ENCODE data around the gene BCL2L13.
A peak's percentile ranks its signal among the peaks of the same experiment; 100 is the strongest.

Gene BCL2L13

DNA sequence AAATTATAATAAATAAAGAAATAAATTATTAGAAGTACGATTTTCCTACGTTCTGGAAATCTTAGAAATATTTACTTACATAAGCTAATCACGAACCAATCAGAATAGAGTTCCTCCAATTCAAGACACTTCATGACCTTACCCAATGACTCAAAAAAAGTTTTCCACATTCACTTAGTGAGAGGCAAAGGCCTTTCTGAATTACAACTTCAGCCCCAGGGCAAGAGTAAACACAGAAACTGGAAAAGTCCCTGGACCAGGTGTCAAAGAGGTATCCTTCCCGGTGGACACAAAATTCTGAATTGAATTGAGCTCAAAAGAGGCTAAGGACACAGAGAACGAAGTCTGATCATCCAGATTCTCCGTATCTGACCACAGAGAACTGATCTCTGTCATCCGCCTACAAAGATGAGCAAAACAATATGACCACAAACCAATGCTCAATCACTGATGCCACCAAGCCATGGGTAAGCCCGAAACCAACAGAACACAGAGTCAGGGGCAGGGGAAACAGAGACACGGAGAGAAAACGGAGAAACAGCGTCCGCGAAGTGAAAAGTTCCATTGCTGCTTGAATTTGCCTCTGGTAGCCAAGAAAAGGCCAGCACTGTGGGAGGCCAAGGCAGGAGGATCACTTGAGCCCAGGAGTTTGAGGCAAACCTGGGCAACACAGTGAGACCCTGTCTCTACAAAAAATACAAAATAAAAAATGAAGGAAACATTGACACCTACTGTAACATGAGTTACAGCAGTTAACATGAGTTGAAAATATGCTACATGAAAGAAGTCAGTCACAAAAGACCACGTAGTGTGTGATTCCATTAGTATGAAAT, 128.9 kb downstream of the BCL2L13 start:
- no peak for DNase-seq

DNA sequence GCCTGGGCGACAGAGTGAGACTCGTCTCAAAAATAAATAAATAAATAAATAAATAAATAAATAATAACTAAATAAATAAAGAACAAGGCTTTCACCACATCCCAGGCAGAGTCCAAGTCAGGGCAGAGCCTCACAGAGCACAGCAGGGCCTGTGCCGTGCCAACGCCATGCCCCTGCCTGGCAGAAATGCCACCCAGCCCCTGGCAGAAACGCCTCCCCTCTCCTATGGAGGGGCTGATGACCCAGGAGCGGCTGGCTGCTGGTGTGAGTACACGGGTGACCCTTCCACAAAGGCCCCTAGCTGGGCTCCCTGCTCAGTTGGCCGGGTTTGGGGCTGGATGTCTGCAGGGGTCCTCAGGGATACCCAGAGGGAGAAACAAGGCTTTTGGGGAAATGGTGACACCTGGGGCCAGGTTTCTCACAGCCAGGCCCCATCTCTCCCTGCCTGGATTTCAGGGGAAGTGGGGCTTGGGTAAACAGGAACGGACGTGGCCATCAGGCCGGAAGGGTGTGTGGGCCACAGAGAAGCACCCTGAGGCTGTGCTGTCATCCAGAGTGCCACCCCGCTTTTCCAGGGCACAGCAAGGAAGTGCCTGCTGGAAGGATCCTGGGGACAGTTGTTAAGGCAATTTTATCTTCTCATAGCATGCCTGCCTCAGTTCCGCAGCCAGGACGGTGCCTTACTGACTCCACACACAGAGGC, 130.6 kb downstream of the BCL2L13 start:
- no peak for DNase-seq

DNA sequence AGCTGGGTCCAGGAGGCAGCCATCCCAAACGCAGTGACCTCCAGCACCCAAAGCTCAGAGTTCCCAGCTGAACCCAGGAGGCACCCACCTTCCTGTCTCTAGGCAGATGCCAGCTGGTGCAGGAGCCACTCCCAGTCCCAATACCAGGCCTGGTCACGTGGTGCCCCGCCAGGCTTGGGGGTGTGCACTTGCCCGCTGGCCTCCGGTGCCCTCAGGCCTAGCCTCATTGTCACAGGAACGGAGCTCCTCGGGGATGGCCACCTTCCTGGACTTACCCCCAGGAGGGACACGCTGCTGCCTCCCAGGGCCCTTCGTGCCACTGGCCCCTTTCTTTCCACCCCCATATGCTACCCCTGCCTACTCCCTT, 131.1 kb downstream of the BCL2L13 start:
- no peak for DNase-seq

DNA sequence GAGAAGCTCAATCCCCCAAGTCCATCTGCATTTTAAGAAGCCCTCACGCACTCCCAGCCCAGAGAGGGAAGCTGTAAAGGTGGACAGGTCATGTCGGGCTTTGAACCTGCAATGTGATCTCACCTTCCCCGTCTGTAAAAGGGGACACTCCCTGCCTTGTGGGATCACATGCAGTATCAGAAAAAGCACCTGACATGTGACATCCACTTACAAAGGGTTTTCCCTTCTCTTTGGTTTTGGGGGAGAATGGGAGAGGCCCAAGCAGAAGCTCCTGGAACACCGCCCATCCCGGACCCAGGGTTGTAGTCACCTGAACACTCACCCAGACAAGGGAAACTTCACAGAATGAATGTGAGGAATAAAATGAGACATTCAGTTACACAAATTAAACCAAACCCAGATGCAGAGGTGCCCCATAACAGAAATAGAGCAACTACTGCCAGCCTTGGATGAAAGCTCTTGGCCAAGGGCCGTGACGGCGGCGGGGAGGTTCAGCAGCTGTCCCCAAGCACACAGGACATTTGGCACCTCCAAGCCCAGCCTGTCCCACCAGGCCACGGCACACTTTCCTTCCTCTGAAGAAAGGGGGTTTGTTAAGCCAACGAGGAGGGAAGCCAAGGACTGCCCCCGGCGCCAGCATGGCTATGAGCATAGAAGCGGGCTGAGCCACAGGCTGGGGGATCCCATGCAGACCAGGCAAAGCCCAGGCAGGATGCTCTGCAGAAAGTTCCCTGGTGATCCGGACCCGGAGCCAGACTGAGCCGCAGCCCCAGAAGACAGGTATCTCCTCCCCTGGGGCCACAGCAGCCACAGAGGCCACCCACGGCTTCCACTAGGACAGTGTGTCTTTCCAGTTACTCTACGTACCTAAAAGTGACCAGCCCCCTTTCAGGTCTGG, 131.9 kb downstream of the BCL2L13 start:
- DNase-seq = no peak

DNA sequence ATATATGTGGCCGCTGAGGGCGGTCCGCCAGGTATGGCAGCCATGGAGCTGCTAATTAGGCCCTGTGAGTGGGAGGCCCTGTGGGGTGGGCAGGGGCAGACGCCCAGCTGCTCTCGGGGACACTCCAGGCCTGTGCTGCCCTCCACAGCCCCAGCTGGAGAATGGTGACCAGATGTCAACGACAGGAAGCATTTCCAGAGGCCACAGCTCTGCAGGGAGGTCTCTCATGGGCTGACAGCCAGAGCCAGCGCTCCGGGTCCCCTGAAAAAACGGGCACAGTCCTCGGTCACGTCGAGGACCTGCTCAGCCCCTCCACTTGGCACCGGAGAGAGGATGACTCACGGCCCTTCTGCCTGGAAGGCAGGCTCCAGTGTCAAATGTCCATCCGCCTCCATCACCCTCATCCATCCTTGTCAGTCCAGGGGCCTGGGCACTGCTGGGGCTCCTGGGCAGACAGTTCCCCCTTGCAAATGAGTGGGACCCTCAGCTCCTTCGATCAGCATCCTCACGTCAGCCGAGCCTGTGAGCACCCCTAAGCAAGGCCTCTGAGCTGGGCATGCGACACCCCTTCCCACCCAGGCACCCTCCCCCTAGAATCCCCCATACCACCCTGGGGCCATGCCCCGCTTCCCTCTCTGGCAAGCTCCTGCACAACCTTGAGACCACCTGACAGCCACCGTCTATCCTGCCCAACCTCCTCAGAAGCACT, 133.8 kb downstream of the BCL2L13 start:
- DNase-seq = no peak

DNA sequence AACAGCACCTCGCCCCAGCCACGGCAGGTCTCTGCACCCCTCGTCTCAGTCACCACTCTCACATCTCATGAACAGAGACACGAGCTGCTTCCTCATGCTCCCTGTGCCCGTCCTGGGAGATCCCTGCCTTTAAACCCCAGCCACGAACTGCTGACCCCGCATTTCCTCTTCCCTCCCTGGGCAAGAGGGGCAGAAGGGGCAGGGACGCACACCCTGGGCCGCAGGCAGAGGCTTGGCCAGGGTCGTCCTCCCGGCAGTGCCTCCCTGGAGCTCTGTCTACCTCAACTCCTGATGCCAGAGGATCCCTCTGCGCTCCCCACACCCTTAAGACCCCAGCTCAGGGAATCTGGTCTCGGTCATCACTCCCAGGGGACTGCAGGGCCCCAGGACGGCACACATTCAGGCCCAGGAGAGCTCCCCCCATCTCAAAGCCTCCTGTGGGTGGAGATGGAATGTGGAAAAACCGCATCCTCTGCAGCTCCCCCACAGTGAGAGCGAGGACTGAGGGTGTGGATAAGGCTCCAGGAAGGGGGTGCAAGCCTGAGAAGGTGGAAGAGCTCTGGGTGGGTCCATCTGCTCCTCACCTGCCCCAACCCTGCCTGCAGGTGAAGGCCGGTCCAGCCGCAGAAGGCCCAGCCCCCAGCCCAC, 134.5 kb downstream of the BCL2L13 start:
- DNase-seq = no peak

DNA sequence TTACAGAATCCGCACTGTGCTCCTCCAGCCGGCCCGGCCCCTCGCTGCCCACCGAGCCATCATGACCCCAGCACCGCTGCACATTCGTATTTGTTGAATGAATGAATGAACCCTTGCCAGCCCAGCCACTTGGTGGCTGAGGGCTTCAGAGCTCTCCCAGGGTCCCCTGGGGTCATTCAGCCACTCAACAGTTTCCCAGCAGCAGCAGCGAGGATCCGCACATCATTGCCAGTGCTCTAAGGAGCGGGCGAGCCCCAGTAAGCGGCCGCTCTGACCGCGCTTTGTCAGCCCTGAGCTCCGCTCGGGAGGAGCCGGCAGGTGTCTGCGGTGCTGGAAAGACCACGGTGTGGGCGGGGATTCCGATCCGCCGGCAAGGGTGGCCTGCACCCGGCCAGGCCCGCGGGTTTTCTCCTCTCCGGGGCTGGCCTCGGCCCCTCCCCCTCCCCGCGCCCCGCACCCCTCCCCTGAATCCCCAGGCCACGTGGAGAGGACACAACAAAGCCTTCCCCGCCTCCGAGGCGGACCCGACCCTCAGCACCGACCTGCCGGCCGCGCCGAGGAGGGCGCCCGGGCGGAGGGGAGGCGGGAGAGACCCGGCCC, 135.1 kb downstream of the BCL2L13 start:
- peak; percentile 74 for DNase-seq

DNA sequence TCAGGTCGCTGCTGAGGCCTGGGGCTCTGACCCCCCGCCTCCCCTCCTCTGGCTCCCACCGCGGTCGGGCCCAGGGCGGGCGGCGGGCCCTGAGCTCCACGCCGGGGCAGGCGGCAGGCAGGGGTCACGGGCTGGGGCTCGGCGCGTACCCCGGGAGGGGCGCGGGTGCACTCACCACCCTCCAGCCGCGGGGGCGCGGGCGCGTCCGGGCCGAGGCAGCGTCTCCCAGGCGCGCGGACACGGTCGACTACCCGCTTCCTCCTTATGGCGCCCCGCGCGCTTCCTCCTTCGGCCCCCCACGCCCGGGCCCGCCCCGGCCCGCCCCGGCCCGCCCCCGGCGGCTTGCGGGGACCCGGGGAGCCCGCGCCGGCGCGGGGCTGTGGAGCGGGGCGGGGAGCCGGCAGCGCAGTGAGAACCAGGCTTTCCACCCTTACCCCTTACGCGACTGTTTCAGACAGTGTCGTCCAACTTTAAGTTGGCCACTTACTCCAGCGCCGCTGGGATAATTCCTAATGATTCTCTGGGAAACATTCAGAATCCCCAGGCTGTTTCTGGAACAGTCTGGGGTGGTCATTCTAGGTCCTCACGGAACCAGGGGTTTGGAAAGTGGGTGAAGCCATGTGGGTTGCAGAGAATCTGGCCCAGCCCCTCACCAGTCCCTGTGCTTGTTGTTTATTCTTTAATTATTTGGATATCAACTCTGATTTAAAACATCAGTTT, 135.8 kb downstream of the BCL2L13 start, which contains the start of gene BID:
BID (minus strand) TSS at position 264 of the 720 bp plus-strand sequence. CDS start 24,353 bp downstream, outside the sequence.
- peak; percentile 46 for DNase-seq

DNA sequence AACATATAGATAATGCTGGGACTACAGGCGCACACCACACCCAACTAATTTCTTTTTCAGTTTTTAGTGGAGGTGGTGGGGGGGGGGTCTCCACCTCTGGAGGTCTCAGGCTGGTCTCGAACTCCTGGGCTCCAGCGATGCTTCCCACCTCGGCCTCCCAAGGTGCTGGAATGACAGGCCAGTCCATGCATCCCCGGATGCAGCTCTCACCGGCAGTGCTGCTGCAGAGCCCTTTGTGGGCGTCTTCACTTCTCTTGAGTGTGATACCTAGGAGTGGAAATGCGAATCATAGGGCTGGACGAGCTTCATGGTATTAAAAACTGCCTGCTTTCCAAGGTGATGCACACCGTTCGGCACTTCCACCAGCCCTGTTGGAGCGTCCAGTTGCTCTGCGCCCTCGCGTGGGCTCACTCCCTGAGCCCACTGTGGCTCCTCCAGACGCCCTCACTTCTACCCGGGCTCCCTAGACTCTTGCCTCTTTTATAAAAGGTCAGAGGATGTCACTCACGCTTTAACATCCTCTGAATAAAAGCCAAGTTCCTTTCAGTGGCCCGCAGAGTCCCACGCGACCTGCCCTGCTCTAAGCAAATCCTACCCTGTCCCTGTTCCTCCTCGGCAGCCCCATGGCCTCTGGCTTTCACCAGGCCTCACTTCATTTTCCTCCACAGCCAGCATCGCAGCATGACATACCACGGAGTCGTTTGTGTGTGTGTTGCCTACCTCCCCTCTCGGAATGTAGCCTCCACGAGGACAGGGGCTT, 136.5 kb downstream of the BCL2L13 start:
- no peak for DNase-seq

DNA sequence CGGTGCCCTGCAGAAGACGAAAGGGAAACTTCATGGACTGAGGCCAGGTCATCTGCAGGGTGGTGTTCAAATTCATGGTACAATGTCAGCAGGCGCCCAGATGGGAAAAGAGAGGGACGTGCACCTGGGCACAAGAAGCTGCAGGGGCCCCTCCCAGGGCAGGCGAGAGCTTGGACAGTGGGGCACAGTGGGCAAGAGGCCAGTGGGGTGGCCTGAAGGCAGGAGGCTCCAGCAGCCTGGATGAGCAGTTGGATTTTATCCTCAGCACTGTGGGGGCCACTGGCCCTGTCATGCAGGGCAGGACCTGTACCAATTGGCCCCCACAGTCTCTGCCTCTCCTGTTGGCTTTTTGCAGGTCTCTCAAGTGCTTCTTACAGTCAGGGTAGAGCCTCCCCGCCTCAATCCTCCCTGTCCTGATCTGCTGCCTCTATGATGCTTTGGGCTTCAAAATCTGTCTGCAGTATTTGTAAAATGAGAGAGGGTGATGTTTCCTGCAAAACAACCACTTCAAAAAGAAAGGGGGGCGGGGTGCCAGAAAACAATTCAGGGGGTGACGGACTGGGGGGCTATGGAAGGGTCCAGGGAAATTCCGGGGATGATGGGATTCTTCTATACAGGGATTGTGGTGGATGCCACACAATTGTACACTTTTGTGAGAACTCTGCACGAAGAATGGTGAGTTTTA, 137.4 kb downstream of the BCL2L13 start:
- no peak for DNase-seq

DNA sequence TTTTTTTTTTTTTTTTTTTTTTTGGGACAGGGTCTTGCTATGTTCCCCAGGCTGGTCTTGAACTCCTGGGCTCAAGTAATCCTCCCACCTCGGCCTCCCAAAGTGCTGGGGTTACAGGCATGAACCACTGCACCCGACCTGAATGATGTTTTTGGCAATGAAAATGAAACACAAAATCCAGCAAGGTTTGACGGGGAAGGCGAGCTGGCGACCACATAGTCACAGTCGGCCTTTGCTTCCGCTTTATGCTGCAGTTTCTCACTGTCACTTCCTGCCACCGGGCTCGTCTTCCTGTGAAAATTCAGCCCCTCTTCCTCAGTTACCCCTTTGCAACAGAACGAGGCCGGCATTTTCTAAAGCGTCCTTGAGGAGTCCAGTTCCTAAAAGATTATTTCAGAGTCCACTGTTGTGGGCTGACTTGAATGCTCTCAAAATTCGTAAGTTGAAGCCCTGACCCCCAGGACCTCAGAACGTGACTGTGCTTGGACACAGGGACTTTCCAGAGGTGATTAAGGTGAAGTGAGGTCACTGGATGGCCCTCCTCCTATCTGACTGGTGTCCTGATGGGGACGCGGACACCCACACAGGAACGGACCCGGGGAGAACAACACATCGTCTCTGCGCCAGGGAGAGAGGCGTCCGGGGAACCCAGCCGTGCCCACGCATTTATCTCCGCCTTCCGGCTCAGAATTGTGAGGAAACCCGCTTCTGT, 138.6 kb downstream of the BCL2L13 start:
- DNase-seq = no peak

DNA sequence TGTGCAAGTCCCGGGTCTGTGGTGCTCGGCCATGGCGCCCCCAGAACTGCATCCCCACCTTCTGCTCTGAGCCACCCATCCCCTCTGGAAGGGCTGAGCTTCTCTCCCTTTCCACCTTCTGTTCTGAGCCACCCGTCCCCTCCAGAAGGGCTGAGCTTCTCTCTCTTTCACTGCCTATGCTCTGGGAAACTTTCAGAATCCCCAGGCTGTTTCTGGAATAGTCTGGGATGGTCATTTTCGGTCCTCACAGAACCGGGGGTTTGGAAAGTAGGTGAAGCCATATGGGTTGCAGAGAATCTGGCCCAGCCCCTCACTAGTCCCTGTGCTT, 139.1 kb downstream of the BCL2L13 start:
- DNase-seq = no peak

DNA sequence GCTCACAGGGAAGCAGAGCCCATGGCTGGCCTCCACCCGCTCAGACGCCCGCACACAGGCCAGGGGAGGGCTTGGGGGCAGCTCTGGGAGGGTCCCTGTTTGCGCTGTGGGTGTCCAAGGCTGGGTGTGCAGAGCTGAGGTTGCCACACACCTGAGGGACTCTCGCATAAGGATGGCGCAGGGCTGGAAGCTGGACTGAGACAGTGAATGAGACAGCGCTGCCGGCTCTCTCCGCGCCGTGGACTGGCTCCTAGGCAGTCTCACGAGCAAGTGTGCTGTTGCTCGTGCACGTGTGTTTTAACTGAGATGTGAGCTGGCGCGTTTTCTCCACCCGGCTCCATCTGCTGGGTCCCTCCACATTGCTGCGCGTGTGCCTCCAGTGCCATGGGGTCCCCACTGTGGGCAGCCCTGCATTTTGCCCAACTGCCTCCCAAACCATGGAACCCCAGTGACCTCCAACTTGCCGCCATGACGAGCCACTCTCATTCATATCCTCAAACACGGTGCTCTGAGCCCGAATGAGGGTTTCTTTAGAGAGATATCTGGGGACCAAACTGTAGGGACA, 139.9 kb downstream of the BCL2L13 start:
- DNase-seq = no peak

DNA sequence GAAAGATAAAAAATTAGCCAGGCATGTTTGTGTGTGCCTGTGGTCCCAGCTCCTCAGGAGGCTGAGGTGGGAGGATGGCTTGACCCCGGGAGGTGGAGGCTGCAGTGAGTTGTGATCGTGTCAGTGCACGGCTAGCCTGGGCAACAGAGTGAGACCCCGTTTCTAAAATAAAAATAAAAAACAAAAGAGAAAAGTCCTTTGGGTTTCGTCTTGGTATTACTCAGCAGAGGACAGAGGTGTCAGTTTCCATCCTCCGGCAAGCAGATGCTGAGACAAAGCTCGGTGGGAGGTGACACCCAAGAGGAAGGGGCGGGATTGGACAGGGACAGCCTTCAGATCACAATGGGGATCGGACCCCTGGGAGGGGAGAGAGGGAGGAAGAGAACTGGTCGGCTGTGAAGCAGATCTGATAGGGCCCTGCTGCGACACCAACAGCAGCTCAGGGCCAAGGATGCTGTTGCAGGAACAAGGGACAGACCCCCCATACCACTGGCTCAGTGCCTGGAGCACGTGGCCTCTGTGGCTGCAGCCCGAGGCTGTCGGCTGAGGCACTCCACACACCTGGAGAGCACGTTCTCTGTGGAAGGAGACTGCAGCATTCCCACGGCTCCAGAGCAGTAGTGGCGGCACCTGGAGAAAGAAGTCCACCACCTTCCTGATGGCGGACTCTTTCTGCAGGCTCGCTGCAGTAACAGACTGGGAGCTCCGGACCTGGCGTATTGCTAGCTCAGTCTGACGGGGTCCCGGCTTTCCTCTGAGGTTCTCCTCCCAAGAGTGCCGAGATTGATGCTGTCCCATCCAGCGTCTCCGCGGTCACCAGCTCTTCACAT, 140.9 kb downstream of the BCL2L13 start:
- DNase-seq = peak; percentile 44

DNA sequence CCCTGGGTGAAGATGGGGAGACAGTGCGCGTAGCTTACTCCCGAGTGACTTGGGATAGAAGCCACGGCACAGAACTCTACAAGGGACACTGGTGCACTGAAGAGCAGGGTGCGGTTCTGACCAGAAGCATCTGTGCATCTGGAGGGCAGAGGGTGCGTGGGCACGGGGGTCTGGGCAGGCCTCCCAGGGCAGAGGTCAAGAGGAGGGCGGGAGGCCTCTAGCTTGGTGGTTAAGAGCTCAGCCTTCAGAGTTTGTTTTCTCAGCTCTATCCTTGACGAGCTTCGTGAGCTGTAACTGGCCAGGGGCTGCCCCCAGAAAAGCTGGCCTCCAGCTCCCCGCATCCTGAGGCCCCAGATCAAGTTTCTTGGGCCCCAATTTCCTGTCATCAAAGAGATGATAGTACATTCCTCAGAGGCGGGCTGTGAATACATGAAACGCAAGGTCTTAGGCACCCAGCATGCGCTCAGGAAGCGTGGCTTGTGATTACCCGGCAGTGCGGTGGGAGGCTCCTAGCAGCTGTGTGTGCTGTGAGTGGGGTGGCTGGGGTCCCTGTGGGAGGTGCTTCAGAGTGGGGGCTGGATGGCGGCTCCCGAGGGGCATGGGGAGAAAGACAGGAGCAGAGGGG, 141.7 kb downstream of the BCL2L13 start:
- no peak for DNase-seq

Data from NCI-H146 (cell line).